Gastrocnemius medialis (tissue), 4 donors: Measurements from ENCODE around the gene RAD51B.

ENCODE experiments used
- POLR2A ChIP-seq, 2 donors: fragments of 450-650 bp; IDR thresholded peaks; one replicate each; pipeline ENCODE4 v1.6.1; 2017; ENCODE audit warnings: antibody characterized with exemption in 2 of 2, mild to moderate bottlenecking in 2 of 2, moderate library complexity in 2 of 2
- TF ChIP-seq, protein P1 (sequence below), 5 experiments: fragments of 450-650 bp in 3 of 5; fragments of 200-600 bp in 2 of 5; sonication (generic) in 2 of 5; IDR thresholded peaks in 4 of 5; conservative IDR thresholded peaks in 1 of 5; 1 replicate in 4 of 5; 2 replicates in 1 of 5; pipeline ENCODE4 v1.5.1; 2016 to 2019; ENCODE audit warnings: antibody characterized with exemption in 5 of 5, mild to moderate bottlenecking in 3 of 5, moderate library complexity in 3 of 5

DNA sequence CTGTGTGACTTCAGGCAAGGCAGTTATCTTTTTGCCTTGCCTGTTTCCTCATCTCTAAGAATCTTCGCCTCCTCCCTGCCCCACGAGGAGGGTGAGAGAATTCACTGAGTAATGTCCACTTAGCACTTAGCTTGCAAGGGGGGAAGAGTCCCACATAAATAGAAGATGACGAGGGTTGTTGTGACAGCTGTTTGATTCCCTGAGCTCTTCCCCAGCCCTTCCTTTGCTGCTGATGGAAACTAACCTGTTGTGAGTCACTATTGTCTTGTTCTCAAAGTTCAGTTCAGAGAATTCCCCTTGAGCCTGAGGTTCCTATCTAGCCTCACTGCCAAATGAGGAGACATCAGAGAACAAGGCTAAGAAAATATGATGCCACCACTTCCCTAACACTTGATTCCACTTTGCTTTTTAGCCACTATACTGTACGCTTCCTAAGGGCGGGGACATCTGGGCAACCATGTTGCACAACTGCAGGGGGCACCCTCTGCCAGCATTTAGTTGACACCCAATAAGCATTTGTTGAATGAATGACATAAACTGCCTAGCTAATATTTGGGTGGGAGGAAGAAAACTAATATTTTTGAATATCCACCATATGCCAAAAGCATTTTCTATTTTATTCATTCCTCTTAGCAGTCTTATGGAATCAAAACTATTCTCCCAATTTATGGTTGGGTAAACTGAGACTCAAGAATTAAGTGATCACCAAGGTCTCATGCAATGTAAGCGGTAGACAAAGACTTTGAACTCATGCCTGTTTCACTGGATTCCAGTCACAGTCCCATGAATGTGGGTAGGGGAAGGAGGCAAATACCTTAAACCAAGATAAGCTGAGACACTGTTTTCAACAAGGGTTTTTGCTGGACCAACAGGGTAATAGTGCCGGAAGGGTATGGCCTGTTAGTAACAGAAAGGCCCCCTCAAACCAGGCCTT lies 895.7 kb downstream of the RAD51B start:
- TF ChIP-seq, protein P1, sequence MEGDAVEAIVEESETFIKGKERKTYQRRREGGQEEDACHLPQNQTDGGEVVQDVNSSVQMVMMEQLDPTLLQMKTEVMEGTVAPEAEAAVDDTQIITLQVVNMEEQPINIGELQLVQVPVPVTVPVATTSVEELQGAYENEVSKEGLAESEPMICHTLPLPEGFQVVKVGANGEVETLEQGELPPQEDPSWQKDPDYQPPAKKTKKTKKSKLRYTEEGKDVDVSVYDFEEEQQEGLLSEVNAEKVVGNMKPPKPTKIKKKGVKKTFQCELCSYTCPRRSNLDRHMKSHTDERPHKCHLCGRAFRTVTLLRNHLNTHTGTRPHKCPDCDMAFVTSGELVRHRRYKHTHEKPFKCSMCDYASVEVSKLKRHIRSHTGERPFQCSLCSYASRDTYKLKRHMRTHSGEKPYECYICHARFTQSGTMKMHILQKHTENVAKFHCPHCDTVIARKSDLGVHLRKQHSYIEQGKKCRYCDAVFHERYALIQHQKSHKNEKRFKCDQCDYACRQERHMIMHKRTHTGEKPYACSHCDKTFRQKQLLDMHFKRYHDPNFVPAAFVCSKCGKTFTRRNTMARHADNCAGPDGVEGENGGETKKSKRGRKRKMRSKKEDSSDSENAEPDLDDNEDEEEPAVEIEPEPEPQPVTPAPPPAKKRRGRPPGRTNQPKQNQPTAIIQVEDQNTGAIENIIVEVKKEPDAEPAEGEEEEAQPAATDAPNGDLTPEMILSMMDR (IDR thresholded peaks at IDR 0.05 in 4 of 5, conservative IDR thresholded peaks at IDR 0.05 in 1 of 5) = no peak
- no peak for TF ChIP-seq POLR2A (IDR thresholded peaks at IDR 0.05)
